Upper lobe of left lung (tissue), 4 donors: ENCODE data around the gene LRRC1.

ENCODE experiments used
- CTCF ChIP-seq, 6 experiments: fragments of 450-650 bp in 4 of 6; fragments of 200-600 bp in 2 of 6; sonication (generic) in 2 of 6; IDR thresholded peaks; one replicate each; pipeline ENCODE4 v1.5.1; 2016 to 2019; ENCODE audit warnings: antibody characterized with exemption in 6 of 6
- EP300 ChIP-seq, 4 donors: sonication (generic); formaldehyde crosslinking; IDR thresholded peaks; one replicate each; pipeline ENCODE4 v1.5.1; 2017; ENCODE audit warnings: antibody characterized with exemption in 4 of 4, control low read depth in 2 of 4
- POLR2A ChIP-seq, 4 donors: fragments of 450-650 bp; IDR thresholded peaks; one replicate each; pipeline ENCODE4 v1.5.1; 2016 to 2017; ENCODE audit warnings: antibody characterized with exemption in 4 of 4, mild to moderate bottlenecking in 2 of 4
- POLR2AphosphoS5 ChIP-seq, 2 donors: sonication (generic); formaldehyde crosslinking; IDR thresholded peaks; one replicate each; pipeline ENCODE4 v1.5.1; 2017; ENCODE audit warnings: antibody characterized with exemption in 2 of 2

DNA sequence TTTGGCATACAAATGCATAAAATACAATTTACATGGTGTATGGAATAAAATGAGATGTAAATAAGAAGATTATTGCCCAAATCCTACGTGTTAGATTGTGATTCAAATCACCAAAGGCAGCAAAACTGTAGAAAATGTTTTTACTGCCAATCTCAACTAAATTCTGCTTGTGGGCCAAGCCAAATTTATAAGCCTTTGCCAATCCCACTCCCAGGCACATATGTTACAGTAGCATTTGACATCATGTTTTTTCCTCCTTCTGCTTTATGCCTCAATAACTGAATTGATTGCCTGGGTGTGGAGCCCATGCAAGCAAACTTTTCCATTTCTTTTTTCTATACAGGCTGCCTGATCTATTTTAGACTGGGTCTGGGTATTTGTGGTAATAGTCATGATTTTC, 36.3 kb upstream of the LRRC1 start:
- TF ChIP-seq CTCF (IDR thresholded peaks at IDR 0.05) (no peak), EP300 (IDR thresholded peaks at IDR 0.05) (no peak), POLR2A (IDR thresholded peaks at IDR 0.05) (no peak), POLR2AphosphoS5 (IDR thresholded peaks at IDR 0.05) (no peak)
